Skeletal muscle satellite cell (primary cell): ENCODE data around the gene HASPIN.

Experiments used
- H3K27me3 ChIP-seq: 2 replicates; pipeline ENCODE4 v1.7.0; 2013; ENCODE audit warnings: low read length; ENCODE audit not compliant: control insufficient read depth, insufficient read depth
- H3K36me3 ChIP-seq: 2 replicates; pipeline ENCODE4 v1.7.0; 2013; ENCODE audit warnings: mild to moderate bottlenecking, control low read depth, low read length; ENCODE audit not compliant: insufficient read depth
- H3K4me1 ChIP-seq: 2 replicates; pipeline ENCODE4 v1.7.0; 2013; ENCODE audit warnings: low read length; ENCODE audit not compliant: control insufficient read depth, insufficient read depth
- H3K4me2 ChIP-seq: 2 replicates; pipeline ENCODE4 v1.7.0; 2013; ENCODE audit warnings: mild to moderate bottlenecking, low read length
- H3K4me3 ChIP-seq: 2 replicates; pipeline ENCODE4 v1.7.0; 2013; ENCODE audit warnings: low read length
- H3K9ac ChIP-seq: 2 replicates; pipeline ENCODE4 v1.7.0; 2013; ENCODE audit warnings: mild to moderate bottlenecking, low read depth, low read length, moderate library complexity
- H3K9me3 ChIP-seq: replicated peaks from 2 replicates; pipeline ENCODE4 v1.7.0; 2013; ENCODE audit warnings: mild to moderate bottlenecking, control low read depth, low read length

HASPIN gene

GRCh38 chr17:3759597-3760216, 36.0 kb downstream of the HASPIN start:
- Histone ChIP-seq H3K9me3 (peaks cover 5% of the 10 kb centered on the region), H3K9ac (no peak overlapping the region), H3K4me1 (no peaks in the 10 kb centered on the region), H3K27me3 (no peaks in the 10 kb centered on the region), H3K4me2 (no peak overlapping the region), H3K36me3 (no peaks in the 10 kb centered on the region), H3K4me3 (no peak overlapping the region)

DNA sequence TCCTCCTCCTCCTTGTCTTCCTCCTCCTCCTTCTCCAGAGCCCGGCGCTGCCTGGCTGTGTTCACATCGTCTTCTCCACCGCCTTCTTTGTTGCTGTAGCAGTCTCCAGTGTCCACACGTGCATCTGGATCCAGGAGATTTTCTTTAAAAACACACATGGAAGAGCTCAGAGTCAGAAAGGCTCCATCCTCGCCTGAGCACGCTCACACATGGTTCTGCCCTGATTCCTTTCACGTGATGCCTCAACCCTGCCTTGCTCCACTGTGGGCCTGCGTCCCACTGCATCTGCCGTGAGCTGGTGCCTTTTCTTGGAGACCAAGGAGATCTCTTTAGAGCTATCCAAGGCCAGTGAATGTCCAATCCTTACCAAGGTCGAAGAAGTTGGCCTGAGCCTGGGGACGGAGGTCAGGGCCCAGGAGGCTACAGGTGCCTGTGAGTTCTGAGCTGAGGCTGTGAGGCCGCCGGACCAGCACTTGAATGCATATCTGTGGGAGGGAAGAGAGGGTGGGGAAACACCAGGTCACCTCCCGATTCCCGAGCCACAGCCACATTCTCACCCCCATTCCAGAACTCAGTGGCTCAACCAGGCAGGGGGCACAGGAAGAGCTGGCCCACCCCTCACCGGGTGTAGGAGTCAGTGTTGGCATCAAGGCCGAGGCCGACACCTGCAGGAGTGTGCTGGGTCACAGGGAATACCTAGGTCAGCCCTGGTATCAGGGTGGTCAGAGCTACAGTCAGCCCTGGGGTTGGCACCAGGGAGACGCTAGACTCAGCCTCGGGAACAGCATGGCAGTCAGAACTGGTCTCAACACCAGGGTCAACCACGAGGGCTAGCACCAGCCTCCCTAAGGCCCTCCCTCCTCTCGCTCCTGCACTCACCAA, 37.6 kb downstream of the HASPIN start:
- H3K4me3 ChIP-seq, result no peak overlapping the region
- peaks cover 4% of the 10 kb centered on the region for H3K4me1 ChIP-seq
- H3K9ac ChIP-seq, result no peak overlapping the region
- H3K36me3 ChIP-seq, result no peaks in the 10 kb centered on the region
- H3K9me3 ChIP-seq, result peaks cover 5% of the 10 kb centered on the region
- no peaks in the 10 kb centered on the region for H3K27me3 ChIP-seq
- H3K4me2 ChIP-seq, result no peak overlapping the region

DNA sequence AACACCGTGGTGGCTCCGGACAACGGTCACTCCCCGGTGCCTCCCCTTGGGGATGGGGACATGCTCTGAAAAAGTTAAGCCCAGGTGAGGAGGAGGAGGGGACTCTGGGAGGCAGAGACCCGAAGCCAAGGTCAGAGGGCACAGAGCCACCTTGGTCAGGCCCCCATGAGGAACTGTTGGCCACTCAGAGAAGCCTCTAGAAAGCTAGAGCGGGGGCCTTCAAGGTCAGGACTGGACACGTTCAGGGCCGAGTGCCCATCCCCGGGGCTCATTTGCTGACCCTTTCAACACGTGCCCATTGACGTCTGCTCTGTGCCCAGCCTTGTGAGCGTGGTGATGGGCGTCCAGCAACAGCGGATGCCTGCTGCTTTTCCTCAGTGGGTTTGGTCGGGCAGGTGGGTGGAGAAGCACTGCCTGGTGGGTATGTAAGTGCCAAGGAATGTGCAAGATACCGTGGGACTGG, 38.2 kb downstream of the HASPIN start:
- H3K4me3 ChIP-seq, result no peak overlapping the region
- peaks cover 4% of the 10 kb centered on the region for H3K4me1 ChIP-seq
- H3K4me2 ChIP-seq, result no peak overlapping the region
- H3K27me3 ChIP-seq, result no peaks in the 10 kb centered on the region
- H3K9ac ChIP-seq, result no peak overlapping the region
- H3K9me3 ChIP-seq, result peaks cover 5% of the 10 kb centered on the region
- H3K36me3 ChIP-seq, result no peaks in the 10 kb centered on the region

- Histone ChIP-seq H3K27me3 (no peaks in the 10 kb centered on the region), H3K4me2 (no peak overlapping the region), H3K4me3 (no peak overlapping the region), H3K36me3 (no peaks in the 10 kb centered on the region), H3K4me1 (peaks cover 4% of the 10 kb centered on the region), H3K9me3 (peaks cover 5% of the 10 kb centered on the region), H3K9ac (no peak overlapping the region)
Measured at GRCh38 chr17:3762922-3763776, 39.4 kb downstream of the HASPIN start.

- no peaks in the 10 kb centered on the region for H3K36me3 ChIP-seq
- H3K9ac ChIP-seq, result no peak overlapping the region
- H3K4me3 ChIP-seq, result no peak overlapping the region
- no peak overlapping the region for H3K4me2 ChIP-seq
- H3K9me3 ChIP-seq, result peaks cover 5% of the 10 kb centered on the region
- H3K27me3 ChIP-seq, result no peaks in the 10 kb centered on the region
- peaks cover 4% of the 10 kb centered on the region for H3K4me1 ChIP-seq
Measured at GRCh38 chr17:3763777-3764170, 40.1 kb downstream of the HASPIN start.

- Histone ChIP-seq H3K4me3 (no peak overlapping the region), H3K4me1 (peaks cover 4% of the 10 kb centered on the region), H3K4me2 (no peak overlapping the region)
Measured at GRCh38 chr17:3765981-3766380, 42.3 kb downstream of the HASPIN start.

DNA sequence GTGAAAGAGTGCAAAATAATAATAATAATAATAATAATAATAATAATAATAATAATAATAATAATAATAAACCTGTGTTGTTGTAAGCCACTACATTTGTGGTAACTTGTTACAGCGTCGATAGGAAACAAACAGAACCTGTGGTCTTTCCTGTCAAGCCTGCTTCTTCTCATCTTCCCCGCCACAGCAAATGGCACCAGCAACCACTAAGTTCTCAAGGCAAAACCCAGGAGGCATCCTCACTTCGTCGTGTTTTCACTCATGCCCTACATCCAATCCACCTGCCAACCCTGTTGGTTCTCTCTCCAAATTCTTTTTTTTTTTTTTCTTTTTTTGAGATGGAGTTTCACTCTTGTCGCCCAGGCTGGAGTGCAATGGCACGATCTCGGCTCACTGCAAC, 43.1 kb downstream of the HASPIN start:
- peaks cover 4% of the 10 kb centered on the region for H3K4me1 ChIP-seq
- no peaks in the 10 kb centered on the region for H3K36me3 ChIP-seq
- H3K4me3 ChIP-seq, result no peak overlapping the region
- H3K4me2 ChIP-seq, result no peak overlapping the region
- no peaks in the 10 kb centered on the region for H3K27me3 ChIP-seq
- no peak overlapping the region for H3K9ac ChIP-seq
- no peaks in the 10 kb centered on the region for H3K9me3 ChIP-seq

More at GRCh38 chr17:3765981-3766380, 42.3 kb downstream of the HASPIN start:
- H3K9ac ChIP-seq, result no peak overlapping the region
- H3K36me3 ChIP-seq, result no peaks in the 10 kb centered on the region
- H3K9me3 ChIP-seq, result no peaks in the 10 kb centered on the region
- H3K27me3 ChIP-seq, result no peaks in the 10 kb centered on the region

DNA sequence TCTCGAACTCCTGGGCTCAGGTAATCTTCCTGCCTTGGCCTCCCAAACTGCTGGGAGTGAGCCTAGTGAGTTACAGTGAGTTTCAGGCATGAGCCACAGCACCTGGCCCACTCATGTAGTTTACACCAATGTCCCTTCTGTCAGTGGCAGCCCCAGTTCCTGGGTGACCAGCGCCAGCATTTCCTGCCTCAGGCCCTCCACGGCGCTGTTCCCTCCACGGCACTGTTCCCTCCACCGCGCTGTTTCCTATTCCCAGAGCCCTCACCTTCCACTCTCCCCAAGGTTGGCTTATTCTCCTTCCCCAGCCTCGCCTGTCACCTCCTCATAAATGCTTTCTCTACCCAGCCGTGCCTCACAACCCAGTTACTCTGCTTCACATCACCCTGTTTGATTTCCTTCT, 44.6 kb downstream of the HASPIN start:
- H3K4me1 ChIP-seq, result peaks cover 4% of the 10 kb centered on the region
- H3K27me3 ChIP-seq, result no peaks in the 10 kb centered on the region
- no peak overlapping the region for H3K9ac ChIP-seq
- no peak overlapping the region for H3K4me2 ChIP-seq
- no peak overlapping the region for H3K4me3 ChIP-seq
- H3K9me3 ChIP-seq, result no peaks in the 10 kb centered on the region
- H3K36me3 ChIP-seq, result no peaks in the 10 kb centered on the region

DNA sequence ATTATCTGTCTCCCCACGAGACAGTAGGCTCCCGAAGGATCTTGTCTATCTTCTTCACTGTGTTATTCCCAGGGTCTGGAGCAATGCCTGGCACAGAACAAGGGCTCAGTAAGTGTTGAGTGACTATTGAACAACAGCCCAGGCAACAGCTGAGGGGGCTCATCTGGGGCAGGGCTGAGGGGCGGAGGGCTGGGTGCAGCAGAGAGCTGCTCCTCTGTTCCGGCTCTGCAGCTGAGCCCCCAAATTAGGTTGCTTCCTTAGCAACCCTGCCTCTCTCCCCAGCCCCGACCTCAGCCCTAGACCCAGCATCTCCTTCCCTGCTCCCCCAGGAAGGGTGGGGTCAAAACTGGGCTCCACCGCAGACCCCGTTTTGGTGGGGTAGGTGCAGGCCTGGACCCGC, 45.1 kb downstream of the HASPIN start:
- Histone ChIP-seq H3K4me1 (peaks cover 6% of the 10 kb centered on the region), H3K4me3 (no peak overlapping the region), H3K9ac (no peak overlapping the region)

DNA sequence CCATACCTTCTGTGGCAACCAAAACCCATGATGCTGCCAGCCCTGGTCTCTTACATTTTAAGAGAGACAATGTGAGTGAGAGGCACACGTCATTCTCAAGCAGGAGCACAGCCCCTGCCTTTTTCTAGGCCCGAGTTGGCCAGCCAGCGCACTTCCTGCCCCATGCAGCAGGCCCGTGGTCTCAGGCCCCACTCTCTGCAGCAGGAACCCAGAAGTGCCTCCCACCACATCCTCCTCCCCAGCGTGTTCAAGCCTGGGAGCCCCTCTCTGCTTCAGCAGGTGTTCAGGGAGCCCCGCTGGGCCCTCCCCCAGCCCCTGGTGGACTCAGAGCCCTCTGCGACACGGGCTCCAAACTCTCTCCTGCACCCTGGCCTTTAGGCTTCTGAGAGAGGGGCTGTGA, 46.8 kb downstream of the HASPIN start:
- H3K4me1 ChIP-seq, result peaks cover 8% of the 10 kb centered on the region
- H3K4me3 ChIP-seq, result no peak overlapping the region
- no peaks in the 10 kb centered on the region for H3K36me3 ChIP-seq
- H3K27me3 ChIP-seq, result no peaks in the 10 kb centered on the region
- H3K9ac ChIP-seq, result no peak overlapping the region
- H3K4me2 ChIP-seq, result no peak overlapping the region
- H3K9me3 ChIP-seq, result no peaks in the 10 kb centered on the region

More for the DNA sequence above, 45.1 kb downstream of the HASPIN start:
- Histone ChIP-seq H3K27me3 (no peaks in the 10 kb centered on the region), H3K9me3 (no peaks in the 10 kb centered on the region), H3K4me2 (no peak overlapping the region), H3K36me3 (no peaks in the 10 kb centered on the region)

- no peaks in the 10 kb centered on the region for H3K9me3 ChIP-seq
- H3K4me2 ChIP-seq, result no peak overlapping the region
- H3K27me3 ChIP-seq, result no peaks in the 10 kb centered on the region
- peaks cover 6% of the 10 kb centered on the region for H3K4me1 ChIP-seq
- no peaks in the 10 kb centered on the region for H3K36me3 ChIP-seq
- H3K4me3 ChIP-seq, result no peak overlapping the region
- H3K9ac ChIP-seq, result no peak overlapping the region
Measured at GRCh38 chr17:3771140-3771539, 47.4 kb downstream of the HASPIN start.
